SK-N-SH (cell line): ENCODE results near the gene MUS81. TPM values are rescaled to one million over a fixed set of nuclear protein-coding genes. Genes with fewer than 3 reads are reported as not detected.

Experiments
- CTCF ChIA-PET: fragments of 300-600, 350-600 bp; formaldehyde crosslinking; extraction: SDS; loops from one replicate; lab custom pipeline; 2021; lab: Yijun Ruan, JAX
- POLR2A ChIA-PET: fragments of 350-600 bp; sonication (Branson Sonifier 250); formaldehyde crosslinking; extraction: SDS; loops from one replicate; lab custom pipeline; 2020; ENCODE audit warnings: antibody characterized with exemption, inconsistent platforms; lab: Yijun Ruan, JAX
- DNase-seq: peaks from one replicate; pipeline ENCODE4 v3.0.0; 2012
- H2AFZ ChIP-seq: fragments of 200-600 bp; sonication (generic); 2 replicates; pipeline ENCODE4 v1.8.1; 2016; ENCODE audit warnings: antibody characterized with exemption, mild to moderate bottlenecking, low read depth
- H3F3A ChIP-seq: fragments of 200-600 bp; sonication (generic); replicated peaks from 2 replicates; pipeline ENCODE3; 2016; ENCODE audit warnings: antibody characterized with exemption, mild to moderate bottlenecking; ENCODE audit not compliant: insufficient read depth
- H3K27ac ChIP-seq, 2 experiments: fragments of 200-500 bp in 1 of 2; fragments of 200-600 bp in 1 of 2; sonication (Bioruptor generic) in 1 of 2; sonication (generic), shearing (Covaris generic) in 1 of 2; 2 replicates each; pipeline versions ENCODE4 v1.5.1 to v1.6.1; 2014 to 2016; ENCODE audit warnings: low read depth in 2 of 2, inconsistent platforms in 1 of 2, low read length in 1 of 2, mild to moderate bottlenecking in 1 of 2, mixed read lengths in 1 of 2
- H3K27me3 ChIP-seq: fragments of 200-600 bp; sonication (generic), shearing (Covaris generic); 2 replicates; pipeline ENCODE4 v1.6.1; 2016; ENCODE audit warnings: mixed run types; ENCODE audit not compliant: insufficient read depth
- H3K36me3 ChIP-seq, 2 experiments: fragments of 200-500 bp in 1 of 2; fragments of 200-600 bp in 1 of 2; sonication (Bioruptor generic) in 1 of 2; sonication (generic) in 1 of 2; replicated peaks in 1 of 2; 2 replicates each; pipeline versions ENCODE3 to v1.5.1; 2014 to 2016; ENCODE audit warnings: low read length in 1 of 2, mild to moderate bottlenecking in 1 of 2; ENCODE audit not compliant: insufficient read depth in 2 of 2, control insufficient read depth in 1 of 2
- H3K4me1 ChIP-seq, 2 experiments: fragments of 200-500 bp in 1 of 2; fragments of 200-600 bp in 1 of 2; sonication (Bioruptor generic) in 1 of 2; sonication (generic), shearing (Covaris generic) in 1 of 2; 2 replicates each; pipeline versions ENCODE4 v1.5.1 to v1.6.1; 2014 to 2016; ENCODE audit warnings: low read depth in 1 of 2, low read length in 1 of 2, mixed run types in 1 of 2; ENCODE audit not compliant: insufficient read depth in 2 of 2, control insufficient read depth in 1 of 2
- H3K4me2 ChIP-seq: fragments of 200-600 bp; sonication (generic), shearing (Covaris generic); 2 replicates; pipeline ENCODE4 v1.6.1; 2017; ENCODE audit warnings: mixed run types
- H3K4me3 ChIP-seq, 2 experiments: fragments of 200-500 bp in 1 of 2; fragments of 200-600 bp in 1 of 2; sonication (Bioruptor generic) in 1 of 2; sonication (generic), shearing (Covaris generic) in 1 of 2; 2 replicates each; pipeline versions ENCODE4 v1.5.1 to v1.8.1; 2014 to 2016; ENCODE audit warnings: low read depth in 2 of 2, inconsistent platforms in 1 of 2, low read length in 1 of 2, mild to moderate bottlenecking in 1 of 2, mixed read lengths in 1 of 2, moderate library complexity in 1 of 2
- H3K79me2 ChIP-seq: fragments of 200-600 bp; sonication (generic); 2 replicates; pipeline ENCODE4 v1.8.1; 2017; ENCODE audit warnings: mild to moderate bottlenecking; ENCODE audit not compliant: insufficient read depth
- H3K9ac ChIP-seq: fragments of 200-600 bp; sonication (generic); 2 replicates; pipeline ENCODE4 v1.6.1; 2017; ENCODE audit warnings: mixed run types
- H3K9me2 ChIP-seq: fragments of 200-600 bp; sonication (generic); 2 replicates; pipeline ENCODE4 v1.6.1; 2017; ENCODE audit warnings: mixed run types
- H3K9me3 ChIP-seq: fragments of 200-600 bp; sonication (generic); 2 replicates; pipeline ENCODE4 v1.6.1; 2017; ENCODE audit warnings: mixed run types, mild to moderate bottlenecking, moderate library complexity
- H4K20me1 ChIP-seq: fragments of 200-600 bp; sonication (generic); 2 replicates; pipeline ENCODE4 v1.6.1; 2017; ENCODE audit warnings: mild to moderate bottlenecking, mixed run types; ENCODE audit not compliant: insufficient read depth
- ELF1 ChIP-seq: IDR thresholded peaks from 2 replicates; pipeline ENCODE4 v1.4.0; 2012
- EZH2phosphoT487 ChIP-seq: fragments of 200-600 bp; sonication (generic); IDR thresholded peaks from 2 replicates; pipeline ENCODE4 v1.6.1; 2017; ENCODE audit warnings: low read depth, mixed run types, mild to moderate bottlenecking, antibody characterized with exemption, moderate library complexity, borderline replicate concordance
- FOSL2 ChIP-seq: IDR thresholded peaks from 2 replicates; pipeline ENCODE4 v1.4.0; 2012; ENCODE audit warnings: low read depth, mild to moderate bottlenecking, moderate library complexity, borderline replicate concordance
- GATA2 ChIP-seq: sonication (generic); formaldehyde crosslinking; IDR thresholded peaks from 2 replicates; pipeline ENCODE4 v1.5.0; 2020; ENCODE audit warnings: mild to moderate bottlenecking, missing genetic modification reagents
- JUND ChIP-seq: IDR thresholded peaks from 2 replicates; pipeline ENCODE4 v1.4.0; 2012
- NFIC ChIP-seq: IDR thresholded peaks from 2 replicates; pipeline ENCODE4 v1.4.0; 2012; ENCODE audit warnings: borderline replicate concordance
- NRF1 ChIP-seq: IDR thresholded peaks from 2 replicates; pipeline ENCODE4 v1.6.1; 2012; ENCODE audit warnings: low read depth, mild to moderate bottlenecking, low read length
- POLR2AphosphoS5 ChIP-seq: IDR thresholded peaks from 2 replicates; pipeline ENCODE4 v1.6.1; 2012; ENCODE audit warnings: low read depth, low read length
- RAD21 ChIP-seq: IDR thresholded peaks from 2 replicates; pipeline ENCODE4 v1.6.1; 2012; ENCODE audit warnings: mild to moderate bottlenecking, low read length
- RFX5 ChIP-seq: IDR thresholded peaks from 2 replicates; pipeline ENCODE4 v1.6.1; 2012; ENCODE audit warnings: mild to moderate bottlenecking, improper control_type of control experiment, low read length
- RXRA ChIP-seq: IDR thresholded peaks from 2 replicates; pipeline ENCODE4 v1.4.0; 2012; ENCODE audit warnings: low read depth, mild to moderate bottlenecking, borderline replicate concordance
- SIN3A ChIP-seq: IDR thresholded peaks from 2 replicates; pipeline ENCODE4 v1.6.1; 2012; ENCODE audit warnings: low read depth, mild to moderate bottlenecking, low read length, moderate library complexity, borderline replicate concordance
- SMC3 ChIP-seq: IDR thresholded peaks from 2 replicates; pipeline ENCODE4 v1.6.1; 2012; ENCODE audit warnings: low read depth, low read length, improper control_type of control experiment
- TAF1 ChIP-seq: IDR thresholded peaks from 2 replicates; pipeline ENCODE4 v1.6.1; 2012; ENCODE audit warnings: low read depth, mild to moderate bottlenecking, low read length, moderate library complexity, borderline replicate concordance
- TCF12 ChIP-seq: IDR thresholded peaks from 2 replicates; pipeline ENCODE4 v1.4.0; 2012
- TEAD4 ChIP-seq: IDR thresholded peaks from 2 replicates; pipeline ENCODE4 v1.4.0; 2012; ENCODE audit warnings: mild to moderate bottlenecking, borderline replicate concordance; ENCODE audit not compliant: insufficient read depth
- YY1 ChIP-seq: IDR thresholded peaks from 2 replicates; pipeline ENCODE4 v1.4.0; 2012; ENCODE audit warnings: low read depth, mild to moderate bottlenecking
- WGBS: methylation state at CpG from one replicate; pipeline ENCODE4 v1.1.6; 2017; ENCODE audit warnings: low lambda C conversion rate; 5-methylcytosine and 5-hydroxymethylcytosine counted together
- polyA plus RNA-seq, 3 experiments: library from polyadenylated mRNA; depleted of rRNA; stranded (reverse); fragments of >200 nt; gene quantifications; 2 replicates each; pipeline ENCODE4 v1.2.3, GENCODE V29; 2012
- TF ChIP-seq, protein P1 (sequence below): fragments of 150-350 bp; IDR thresholded peaks from 2 replicates; pipeline ENCODE4 v1.6.1; 2016; ENCODE audit warnings: mild to moderate bottlenecking, low read depth, low read length
- TF ChIP-seq, protein P2 (sequence below): IDR thresholded peaks from 2 replicates; pipeline ENCODE4 v1.4.0; 2012; ENCODE audit warnings: low read depth
- TF ChIP-seq, protein P3 (sequence below): IDR thresholded peaks from 2 replicates; pipeline ENCODE4; 2012
- TF ChIP-seq, protein P4 (sequence below): IDR thresholded peaks from 2 replicates; pipeline ENCODE4 v1.6.1; 2012; ENCODE audit warnings: mild to moderate bottlenecking, low read depth, low read length, moderate library complexity
- TF ChIP-seq, protein P5 (sequence below): IDR thresholded peaks from 2 replicates; pipeline ENCODE4 v1.4.0; 2012; ENCODE audit warnings: low read depth, borderline replicate concordance

The MUS81 gene
- polyA plus RNA-seq, 1 of the 3 experiments (the other 2 are of a cell fraction): 58.2 TPM

DNA sequence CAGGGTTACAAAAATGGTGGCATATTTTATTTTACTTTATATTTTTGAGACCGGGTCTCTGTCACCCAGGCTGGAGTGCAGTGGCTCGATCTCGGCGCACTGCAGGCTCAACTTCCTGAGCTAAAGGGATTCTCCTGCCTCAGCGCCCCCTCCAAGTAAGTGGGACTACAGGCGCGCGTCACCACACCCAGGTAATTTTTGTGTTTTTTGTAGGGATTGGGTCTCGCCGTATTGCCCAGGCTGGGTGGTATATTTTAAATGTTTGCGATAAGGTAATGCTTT lies 40.6 kb downstream of the MUS81 start:
- H3K27me3 ChIP-seq: no peaks in the 10 kb centered on the region
- H3K9me2 ChIP-seq: no peaks in the 10 kb centered on the region
- H3F3A ChIP-seq: peaks cover 53% of the 10 kb centered on the region
- H3K9ac ChIP-seq: peak overlapping the region; percentile 17; the same call in 1 of the 2 replicates
- no peak overlapping the region for H2AFZ ChIP-seq
- DNase-seq: no peak
- ChIA-PET CTCF (interaction anchor here (0.6 to 4.6 kb wide), 9 partner anchors 11 to 360 kb away, joined by 3 to 36 read pairs (median 4); partner anchors contain the start of genes CCDC85B, FIBP, KAT5 and MUS81), POLR2A (interaction anchor here (0.8 to 1.3 kb wide), 2 partner anchors 17 to 23 kb away, joined by 4 to 5 read pairs; partner anchors contain the start of gene C11orf68)
- peaks cover 81% of the 10 kb centered on the region for H3K79me2 ChIP-seq
- WGBS: 97% methylated on average over 11 of the region's 11 CpGs
- H3K4me1 ChIP-seq: peaks cover 0 to 44% of the 10 kb centered on the region in 2 experiments; a peak in 3 of 4 replicates
- no peaks in the 10 kb centered on the region for H3K9me3 ChIP-seq
- H3K4me3 ChIP-seq: no peak overlapping the region; a peak in 1 of 4 replicates
- H3K36me3 ChIP-seq: peaks cover 0 to 26% of the 10 kb centered on the region in 2 experiments
- TF ChIP-seq TCF12: no peak
- no peak for TF ChIP-seq JUND
- TF ChIP-seq TEAD4: no peak
- no peak for TF ChIP-seq SMC3
- TF ChIP-seq, protein P1, sequence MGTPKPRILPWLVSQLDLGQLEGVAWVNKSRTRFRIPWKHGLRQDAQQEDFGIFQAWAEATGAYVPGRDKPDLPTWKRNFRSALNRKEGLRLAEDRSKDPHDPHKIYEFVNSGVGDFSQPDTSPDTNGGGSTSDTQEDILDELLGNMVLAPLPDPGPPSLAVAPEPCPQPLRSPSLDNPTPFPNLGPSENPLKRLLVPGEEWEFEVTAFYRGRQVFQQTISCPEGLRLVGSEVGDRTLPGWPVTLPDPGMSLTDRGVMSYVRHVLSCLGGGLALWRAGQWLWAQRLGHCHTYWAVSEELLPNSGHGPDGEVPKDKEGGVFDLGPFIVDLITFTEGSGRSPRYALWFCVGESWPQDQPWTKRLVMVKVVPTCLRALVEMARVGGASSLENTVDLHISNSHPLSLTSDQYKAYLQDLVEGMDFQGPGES: no peak
- no peak for TF ChIP-seq POLR2AphosphoS5
- TF ChIP-seq RAD21: no peak
- TF ChIP-seq SIN3A: no peak
- TF ChIP-seq RXRA: no peak
- TF ChIP-seq GATA2 (CRISPR knock-in tag): no peak
- TF ChIP-seq NRF1: no peak
- TF ChIP-seq, protein P2, sequence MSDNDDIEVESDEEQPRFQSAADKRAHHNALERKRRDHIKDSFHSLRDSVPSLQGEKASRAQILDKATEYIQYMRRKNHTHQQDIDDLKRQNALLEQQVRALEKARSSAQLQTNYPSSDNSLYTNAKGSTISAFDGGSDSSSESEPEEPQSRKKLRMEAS: no peak
- TF ChIP-seq ELF1: no peak
- TF ChIP-seq YY1: no peak
- no peak for TF ChIP-seq EZH2phosphoT487
- peaks cover 32% of the 10 kb centered on the region for H4K20me1 ChIP-seq
- peak overlapping the region in 1 of 2 experiments; percentile 95; a peak in 2 of 4 replicates for H3K27ac ChIP-seq
- H3K4me2 ChIP-seq: peak overlapping the region; percentile 54; the same call in 1 of the 2 replicates

DNA sequence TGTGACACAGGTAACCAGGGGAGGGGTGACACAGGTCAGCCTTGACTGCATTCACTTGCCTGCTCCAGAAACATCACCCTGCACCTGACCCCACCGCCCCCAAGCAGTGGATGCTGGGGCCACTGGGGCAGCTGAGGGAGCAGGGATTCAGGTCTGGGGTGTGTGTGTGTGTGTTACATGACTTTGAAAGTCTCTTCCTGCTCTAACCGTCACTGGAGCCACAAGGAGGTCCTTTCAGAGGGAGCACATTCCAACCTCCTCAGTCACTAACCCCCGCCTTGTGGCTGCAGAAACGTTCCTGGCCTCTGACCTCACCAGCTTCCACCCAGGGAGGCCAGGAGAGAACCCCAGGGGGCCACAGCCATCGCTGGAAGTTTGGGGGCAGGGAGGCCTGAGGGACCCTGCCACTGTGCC lies 42.8 kb downstream of the MUS81 start:
- peaks cover 0 to 7% of the 10 kb centered on the region in 2 experiments for H3K36me3 ChIP-seq
- H3K9me2 ChIP-seq: no peaks in the 10 kb centered on the region
- 12% methylated on average over 4 of the region's 5 CpGs for WGBS
- H3K27me3 ChIP-seq: no peaks in the 10 kb centered on the region
- no peak overlapping the region for H2AFZ ChIP-seq
- H3K4me2 ChIP-seq: peak overlapping the region; percentile 75
- peaks cover 0 to 30% of the 10 kb centered on the region in 2 experiments; a peak in 3 of 4 replicates for H3K4me1 ChIP-seq
- H4K20me1 ChIP-seq: peaks cover 10% of the 10 kb centered on the region
- H3K4me3 ChIP-seq: peak overlapping the region in 1 of 2 experiments; percentile 44; a peak in 1 of 4 replicates
- H3K9me3 ChIP-seq: no peaks in the 10 kb centered on the region
- H3K27ac ChIP-seq: peak overlapping the region in 1 of 2 experiments; percentile 95; a peak in 2 of 4 replicates
- peak overlapping the region; percentile 70 for H3K9ac ChIP-seq
- ChIA-PET CTCF (interaction anchor here (1.1 to 4.1 kb wide), 3 partner anchors 14 to 85 kb away, joined by 3 to 35 read pairs (median 4); partner anchors contain the start of genes CCDC85B and FIBP), POLR2A (no interaction called here)
- no peak for DNase-seq
- peaks cover 59% of the 10 kb centered on the region for H3K79me2 ChIP-seq
- peaks cover 46% of the 10 kb centered on the region for H3F3A ChIP-seq
- TF ChIP-seq, protein P3, sequence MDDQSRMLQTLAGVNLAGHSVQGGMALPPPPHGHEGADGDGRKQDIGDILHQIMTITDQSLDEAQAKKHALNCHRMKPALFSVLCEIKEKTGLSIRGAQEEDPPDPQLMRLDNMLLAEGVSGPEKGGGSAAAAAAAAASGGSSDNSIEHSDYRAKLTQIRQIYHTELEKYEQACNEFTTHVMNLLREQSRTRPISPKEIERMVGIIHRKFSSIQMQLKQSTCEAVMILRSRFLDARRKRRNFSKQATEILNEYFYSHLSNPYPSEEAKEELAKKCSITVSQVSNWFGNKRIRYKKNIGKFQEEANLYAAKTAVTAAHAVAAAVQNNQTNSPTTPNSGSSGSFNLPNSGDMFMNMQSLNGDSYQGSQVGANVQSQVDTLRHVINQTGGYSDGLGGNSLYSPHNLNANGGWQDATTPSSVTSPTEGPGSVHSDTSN: peak; percentile 64
- TF ChIP-seq TAF1 (peak; percentile 42; the same call in 1 of the 2 replicates), JUND (peak; percentile 93), GATA2 (CRISPR knock-in tag) (no peak), FOSL2 (peak; percentile 95), NFIC (peak; percentile 83), RFX5 (no peak), NRF1 (no peak), SMC3 (no peak)
- TF ChIP-seq, protein P2: peak; percentile 69
- TF ChIP-seq, protein P4, sequence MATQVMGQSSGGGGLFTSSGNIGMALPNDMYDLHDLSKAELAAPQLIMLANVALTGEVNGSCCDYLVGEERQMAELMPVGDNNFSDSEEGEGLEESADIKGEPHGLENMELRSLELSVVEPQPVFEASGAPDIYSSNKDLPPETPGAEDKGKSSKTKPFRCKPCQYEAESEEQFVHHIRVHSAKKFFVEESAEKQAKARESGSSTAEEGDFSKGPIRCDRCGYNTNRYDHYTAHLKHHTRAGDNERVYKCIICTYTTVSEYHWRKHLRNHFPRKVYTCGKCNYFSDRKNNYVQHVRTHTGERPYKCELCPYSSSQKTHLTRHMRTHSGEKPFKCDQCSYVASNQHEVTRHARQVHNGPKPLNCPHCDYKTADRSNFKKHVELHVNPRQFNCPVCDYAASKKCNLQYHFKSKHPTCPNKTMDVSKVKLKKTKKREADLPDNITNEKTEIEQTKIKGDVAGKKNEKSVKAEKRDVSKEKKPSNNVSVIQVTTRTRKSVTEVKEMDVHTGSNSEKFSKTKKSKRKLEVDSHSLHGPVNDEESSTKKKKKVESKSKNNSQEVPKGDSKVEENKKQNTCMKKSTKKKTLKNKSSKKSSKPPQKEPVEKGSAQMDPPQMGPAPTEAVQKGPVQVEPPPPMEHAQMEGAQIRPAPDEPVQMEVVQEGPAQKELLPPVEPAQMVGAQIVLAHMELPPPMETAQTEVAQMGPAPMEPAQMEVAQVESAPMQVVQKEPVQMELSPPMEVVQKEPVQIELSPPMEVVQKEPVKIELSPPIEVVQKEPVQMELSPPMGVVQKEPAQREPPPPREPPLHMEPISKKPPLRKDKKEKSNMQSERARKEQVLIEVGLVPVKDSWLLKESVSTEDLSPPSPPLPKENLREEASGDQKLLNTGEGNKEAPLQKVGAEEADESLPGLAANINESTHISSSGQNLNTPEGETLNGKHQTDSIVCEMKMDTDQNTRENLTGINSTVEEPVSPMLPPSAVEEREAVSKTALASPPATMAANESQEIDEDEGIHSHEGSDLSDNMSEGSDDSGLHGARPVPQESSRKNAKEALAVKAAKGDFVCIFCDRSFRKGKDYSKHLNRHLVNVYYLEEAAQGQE: peak; percentile 51; the same call in 1 of the 2 replicates
- TF ChIP-seq, protein P5, sequence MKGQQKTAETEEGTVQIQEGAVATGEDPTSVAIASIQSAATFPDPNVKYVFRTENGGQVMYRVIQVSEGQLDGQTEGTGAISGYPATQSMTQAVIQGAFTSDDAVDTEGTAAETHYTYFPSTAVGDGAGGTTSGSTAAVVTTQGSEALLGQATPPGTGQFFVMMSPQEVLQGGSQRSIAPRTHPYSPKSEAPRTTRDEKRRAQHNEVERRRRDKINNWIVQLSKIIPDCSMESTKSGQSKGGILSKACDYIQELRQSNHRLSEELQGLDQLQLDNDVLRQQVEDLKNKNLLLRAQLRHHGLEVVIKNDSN: no peak
